ENCODE results near the gene PIK3CB. TPM values are rescaled to one million over a fixed set of nuclear protein-coding genes. Genes with fewer than 3 reads are reported as not detected.

Gene PIK3CB
- total RNA-seq, 1 experiment from 2014 or later, result 73.9 TPM

DNA sequence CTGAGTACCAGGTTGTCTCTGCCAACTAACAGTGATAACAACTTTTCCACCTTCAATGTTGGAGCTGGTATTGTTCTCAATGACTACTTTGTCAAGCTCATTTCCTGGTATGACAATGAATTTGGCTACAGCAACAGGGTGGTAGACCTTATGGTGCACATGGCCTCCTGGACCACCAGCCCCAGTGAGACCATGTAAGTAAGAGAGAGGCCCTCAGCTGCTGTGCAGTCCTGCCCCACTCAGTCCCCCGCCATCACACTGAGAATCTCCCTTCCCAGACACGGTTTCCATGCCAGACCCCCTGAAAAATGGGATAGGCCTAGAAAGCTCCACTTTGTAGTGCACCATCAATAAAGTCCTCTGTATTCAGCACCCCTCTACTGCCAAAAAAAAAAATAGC lies 56.1 kb downstream of the PIK3CB start:
- Histone ChIP-seq H3K4me1 (ENCODE audit: control insufficient read depth, insufficient read depth, low read length) (peaks cover 14% of the 10 kb centered on the region), H3K27ac (ENCODE audit: low read length) (no peak overlapping the region), H3K9me3 (ENCODE audit: control insufficient read depth, insufficient read depth, low read depth, low read length) (no peaks in the 10 kb centered on the region), H3K4me3 (ENCODE audit: low read depth in 2 of 2, low read length in 2 of 2) (no peak overlapping the region), H3K27me3 (ENCODE audit: control insufficient read depth, insufficient read depth, low read length) (no peaks in the 10 kb centered on the region), H3K36me3 (ENCODE audit: control insufficient read depth, insufficient read depth, low read length) (no peaks in the 10 kb centered on the region)
- TF ChIP-seq SIN3A (IDR thresholded peaks at IDR 0.05; ENCODE audit: borderline replicate concordance, insufficient read depth, low read depth, low read length) (no peak), TCF7L2 (IDR thresholded peaks at IDR 0.05; ENCODE audit: low read depth, low read length) (no peak), POLR2AphosphoS5 (IDR thresholded peaks at IDR 0.05; ENCODE audit: low read depth, low read length) (no peak)
- TF ChIP-seq, protein P1, sequence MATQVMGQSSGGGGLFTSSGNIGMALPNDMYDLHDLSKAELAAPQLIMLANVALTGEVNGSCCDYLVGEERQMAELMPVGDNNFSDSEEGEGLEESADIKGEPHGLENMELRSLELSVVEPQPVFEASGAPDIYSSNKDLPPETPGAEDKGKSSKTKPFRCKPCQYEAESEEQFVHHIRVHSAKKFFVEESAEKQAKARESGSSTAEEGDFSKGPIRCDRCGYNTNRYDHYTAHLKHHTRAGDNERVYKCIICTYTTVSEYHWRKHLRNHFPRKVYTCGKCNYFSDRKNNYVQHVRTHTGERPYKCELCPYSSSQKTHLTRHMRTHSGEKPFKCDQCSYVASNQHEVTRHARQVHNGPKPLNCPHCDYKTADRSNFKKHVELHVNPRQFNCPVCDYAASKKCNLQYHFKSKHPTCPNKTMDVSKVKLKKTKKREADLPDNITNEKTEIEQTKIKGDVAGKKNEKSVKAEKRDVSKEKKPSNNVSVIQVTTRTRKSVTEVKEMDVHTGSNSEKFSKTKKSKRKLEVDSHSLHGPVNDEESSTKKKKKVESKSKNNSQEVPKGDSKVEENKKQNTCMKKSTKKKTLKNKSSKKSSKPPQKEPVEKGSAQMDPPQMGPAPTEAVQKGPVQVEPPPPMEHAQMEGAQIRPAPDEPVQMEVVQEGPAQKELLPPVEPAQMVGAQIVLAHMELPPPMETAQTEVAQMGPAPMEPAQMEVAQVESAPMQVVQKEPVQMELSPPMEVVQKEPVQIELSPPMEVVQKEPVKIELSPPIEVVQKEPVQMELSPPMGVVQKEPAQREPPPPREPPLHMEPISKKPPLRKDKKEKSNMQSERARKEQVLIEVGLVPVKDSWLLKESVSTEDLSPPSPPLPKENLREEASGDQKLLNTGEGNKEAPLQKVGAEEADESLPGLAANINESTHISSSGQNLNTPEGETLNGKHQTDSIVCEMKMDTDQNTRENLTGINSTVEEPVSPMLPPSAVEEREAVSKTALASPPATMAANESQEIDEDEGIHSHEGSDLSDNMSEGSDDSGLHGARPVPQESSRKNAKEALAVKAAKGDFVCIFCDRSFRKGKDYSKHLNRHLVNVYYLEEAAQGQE (IDR thresholded peaks at IDR 0.05; ENCODE audit: insufficient read depth in 1 of 2, low read depth in 2 of 2, low read length in 1 of 2), result no peak
- TF ChIP-seq, protein P2, sequence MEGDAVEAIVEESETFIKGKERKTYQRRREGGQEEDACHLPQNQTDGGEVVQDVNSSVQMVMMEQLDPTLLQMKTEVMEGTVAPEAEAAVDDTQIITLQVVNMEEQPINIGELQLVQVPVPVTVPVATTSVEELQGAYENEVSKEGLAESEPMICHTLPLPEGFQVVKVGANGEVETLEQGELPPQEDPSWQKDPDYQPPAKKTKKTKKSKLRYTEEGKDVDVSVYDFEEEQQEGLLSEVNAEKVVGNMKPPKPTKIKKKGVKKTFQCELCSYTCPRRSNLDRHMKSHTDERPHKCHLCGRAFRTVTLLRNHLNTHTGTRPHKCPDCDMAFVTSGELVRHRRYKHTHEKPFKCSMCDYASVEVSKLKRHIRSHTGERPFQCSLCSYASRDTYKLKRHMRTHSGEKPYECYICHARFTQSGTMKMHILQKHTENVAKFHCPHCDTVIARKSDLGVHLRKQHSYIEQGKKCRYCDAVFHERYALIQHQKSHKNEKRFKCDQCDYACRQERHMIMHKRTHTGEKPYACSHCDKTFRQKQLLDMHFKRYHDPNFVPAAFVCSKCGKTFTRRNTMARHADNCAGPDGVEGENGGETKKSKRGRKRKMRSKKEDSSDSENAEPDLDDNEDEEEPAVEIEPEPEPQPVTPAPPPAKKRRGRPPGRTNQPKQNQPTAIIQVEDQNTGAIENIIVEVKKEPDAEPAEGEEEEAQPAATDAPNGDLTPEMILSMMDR (IDR thresholded peaks at IDR 0.05), result no peak
- no peak for DNase-seq (ENCODE audit: low read depth, low spot score)
- intact Hi-C loops (cut with micrococcal nuclease; ENCODE audit: unreplicated experiment) (no loop called here), in situ Hi-C loops (cut with HindIII; ENCODE audit: low pct_unique_long_range_greater_than_20kb, low sequenced_read_pairs) (no loop called here)
- no TSS peak for BruUV-seq (replicated peaks)
- no peak for ATAC-seq
- ChIA-PET POLR2A (interaction anchor here (0.7 kb wide), 1 partner anchor 676 kb away, joined by 8 read pairs; no protein-coding TSS in a partner anchor), CTCF (interaction anchor here (0.7 kb wide), 1 partner anchor 105 kb away, joined by 3 read pairs; no protein-coding TSS in a partner anchor)

DNA sequence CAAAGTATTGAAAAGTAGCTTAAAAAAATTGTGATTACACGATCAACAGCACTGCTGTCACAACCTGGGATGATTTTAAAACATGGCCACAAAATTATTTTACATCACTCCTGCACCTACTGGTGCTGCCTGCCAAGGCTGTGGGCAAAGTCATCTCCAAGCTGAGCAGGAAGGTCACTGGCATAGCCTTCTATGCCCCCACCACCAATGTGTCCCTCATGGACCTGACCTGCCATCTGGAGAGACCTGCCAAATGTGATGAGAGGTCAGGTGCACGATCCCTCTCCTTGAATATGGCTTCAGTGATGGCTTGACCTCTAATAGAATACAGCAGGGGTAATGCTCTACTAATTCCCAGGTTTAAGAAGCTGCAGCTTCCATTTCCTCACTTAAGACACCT lies 57.8 kb downstream of the PIK3CB start:
- intact Hi-C loops (cut with micrococcal nuclease; ENCODE audit: unreplicated experiment), result no loop called here
- ChIA-PET POLR2A (no interaction called here), CTCF (no interaction called here)
- no peaks in the 10 kb centered on the region for H3K27me3 ChIP-seq (ENCODE audit: control insufficient read depth, insufficient read depth, low read length)
- no peaks in the 10 kb centered on the region for H3K9me3 ChIP-seq (ENCODE audit: control insufficient read depth, insufficient read depth, low read depth, low read length)
- H3K4me3 ChIP-seq (ENCODE audit: low read depth in 2 of 2, low read length in 2 of 2), result no peak overlapping the region
- in situ Hi-C loops (cut with HindIII; ENCODE audit: low pct_unique_long_range_greater_than_20kb, low sequenced_read_pairs), result no loop called here
- no peak for ATAC-seq
- H3K36me3 ChIP-seq (ENCODE audit: control insufficient read depth, insufficient read depth, low read length), result no peaks in the 10 kb centered on the region
- H3K27ac ChIP-seq (ENCODE audit: low read length), result no peak overlapping the region
- TF ChIP-seq, protein P2 (IDR thresholded peaks at IDR 0.05), result no peak
- TF ChIP-seq POLR2AphosphoS5 (IDR thresholded peaks at IDR 0.05; ENCODE audit: low read depth, low read length) (no peak), SIN3A (IDR thresholded peaks at IDR 0.05; ENCODE audit: borderline replicate concordance, insufficient read depth, low read depth, low read length) (no peak), TCF7L2 (IDR thresholded peaks at IDR 0.05; ENCODE audit: low read depth, low read length) (no peak)
- TF ChIP-seq, protein P1 (IDR thresholded peaks at IDR 0.05; ENCODE audit: insufficient read depth in 1 of 2, low read depth in 2 of 2, low read length in 1 of 2), result no peak
- no TSS peak for BruUV-seq (replicated peaks)
- no peak for DNase-seq (ENCODE audit: low read depth, low spot score)
- peaks cover 14% of the 10 kb centered on the region for H3K4me1 ChIP-seq (ENCODE audit: control insufficient read depth, insufficient read depth, low read length)
